Measurements from ENCODE around the gene GPR146.
"Not testable (repeated sequence)": the region's sequence is repeated elsewhere in the genome, so short reads cannot be mapped to it uniquely, and the experiment has no call there.

GPR146 gene

DNA sequence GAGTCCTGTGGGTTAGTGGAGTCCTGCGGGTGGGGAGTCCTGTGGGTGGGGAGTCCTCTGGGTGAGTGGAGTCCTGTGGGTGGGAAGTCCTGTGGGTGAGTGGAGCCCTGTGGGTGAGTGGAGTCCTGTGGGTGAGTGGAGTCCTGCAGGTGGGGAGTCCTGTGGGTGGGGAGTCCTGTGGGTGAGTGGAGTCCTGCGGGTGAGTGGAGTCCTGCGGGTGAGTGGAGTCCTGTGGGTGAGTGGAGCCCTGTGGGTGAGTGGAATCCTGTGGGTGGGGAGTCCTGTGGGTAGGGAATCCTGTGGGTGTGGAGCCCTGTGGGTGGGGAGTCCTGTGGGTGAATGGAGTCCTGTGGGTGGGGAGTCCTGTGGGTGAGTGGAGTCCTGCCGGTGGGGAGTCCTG, 42.3 kb upstream of the GPR146 start:
- H3K27ac ChIP-seq (ENCODE audit: low read depth, low read length, severe bottlenecking); H3K4me3 ChIP-seq (ENCODE audit: extremely low read depth, insufficient read depth, low read length, poor library complexity, severe bottlenecking); H3K9me3 ChIP-seq (ENCODE audit: control insufficient read depth, low read length): not testable (repeated sequence)
- 100% methylated on average over 1 of the region's 4 CpGs; no CpG with 5 or more reads in 1 of the 2 experiments for WGBS, 2 experiments (ENCODE audit: insufficient coverage in 2 of 2)
- peaks cover 12% of the 10 kb centered on the region for H3K4me1 ChIP-seq (ENCODE audit: control insufficient read depth, insufficient read depth, low read length, poor library complexity, severe bottlenecking)
- H3K36me3 ChIP-seq (ENCODE audit: control insufficient read depth, insufficient read depth, low read length) = peaks cover 17% of the 10 kb centered on the region

DNA sequence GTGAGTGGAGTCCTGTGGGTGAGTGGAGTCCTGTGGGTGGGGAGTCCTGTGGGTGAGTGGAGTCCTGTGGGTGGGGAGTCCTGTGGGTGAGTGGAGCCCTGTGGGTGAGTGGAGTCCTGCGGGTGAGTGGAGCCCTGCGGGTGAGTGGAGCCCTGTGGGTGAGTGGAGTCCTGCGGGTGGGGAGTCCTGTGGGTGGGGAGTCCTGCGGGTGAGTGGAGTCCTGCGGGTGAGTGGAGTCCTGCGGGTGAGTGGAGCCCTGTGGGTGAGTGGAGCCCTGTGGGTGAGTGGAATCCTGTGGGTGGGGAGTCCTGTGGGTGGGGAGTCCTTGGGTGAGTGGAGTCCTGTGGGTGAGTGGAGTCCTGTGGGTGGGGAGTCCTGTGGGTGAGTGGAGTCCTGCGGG, 41.9 kb upstream of the GPR146 start:
- Histone ChIP-seq H3K36me3 (ENCODE audit: control insufficient read depth, insufficient read depth, low read length) (peaks cover 15% of the 10 kb centered on the region), H3K4me1 (ENCODE audit: control insufficient read depth, insufficient read depth, low read length, poor library complexity, severe bottlenecking) (peaks cover 12% of the 10 kb centered on the region)
- H3K9me3 ChIP-seq (ENCODE audit: control insufficient read depth, low read length); H3K27ac ChIP-seq (ENCODE audit: low read depth, low read length, severe bottlenecking); H3K4me3 ChIP-seq (ENCODE audit: extremely low read depth, insufficient read depth, low read length, poor library complexity, severe bottlenecking): not testable (repeated sequence)
- WGBS, 2 experiments (ENCODE audit: insufficient coverage in 2 of 2) = no CpG with 5 or more reads among the region's 7 CpGs

DNA sequence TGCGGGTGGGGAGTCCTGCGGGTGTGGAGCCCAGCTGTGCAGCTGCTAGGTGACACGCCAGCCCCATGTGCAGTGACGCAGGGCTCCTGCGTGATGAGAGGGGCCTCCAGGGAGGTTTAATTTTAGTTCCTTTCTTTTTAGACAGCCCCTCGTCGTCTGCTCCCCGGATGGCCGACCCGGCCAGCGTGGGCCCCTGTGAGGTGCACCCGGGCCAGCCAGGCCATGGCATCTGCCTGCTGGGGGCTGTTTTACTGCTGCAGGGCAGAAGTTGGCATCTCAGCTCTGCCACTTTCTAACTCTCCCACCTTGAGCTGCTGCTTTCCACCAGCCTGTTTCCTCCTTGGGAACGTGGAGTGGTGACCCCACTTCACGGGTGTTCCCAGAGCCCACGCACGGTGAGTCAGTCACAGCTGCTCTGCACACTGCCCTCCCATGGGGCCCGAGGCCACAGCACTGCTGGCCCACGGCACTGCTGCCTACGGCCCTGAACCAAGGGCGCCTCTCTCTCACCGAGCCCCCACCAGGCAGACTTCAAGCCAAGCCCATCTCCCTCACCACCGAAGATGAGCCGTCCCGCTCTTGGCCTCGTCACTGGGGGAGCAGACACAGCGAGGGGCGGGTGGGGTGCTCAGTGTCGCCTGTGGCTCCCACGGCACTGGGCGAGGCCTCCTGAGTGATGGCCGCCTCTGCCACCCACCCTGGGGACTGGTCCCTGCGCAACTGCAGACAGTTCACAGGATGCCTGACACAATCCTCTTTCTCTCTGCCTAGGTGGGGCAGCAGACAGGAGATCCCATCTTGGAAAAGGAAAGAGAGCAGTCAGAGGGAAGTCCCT, 40.1 kb upstream of the GPR146 start:
- H3K36me3 ChIP-seq (ENCODE audit: control insufficient read depth, insufficient read depth, low read length) = peaks cover 13% of the 10 kb centered on the region

DNA sequence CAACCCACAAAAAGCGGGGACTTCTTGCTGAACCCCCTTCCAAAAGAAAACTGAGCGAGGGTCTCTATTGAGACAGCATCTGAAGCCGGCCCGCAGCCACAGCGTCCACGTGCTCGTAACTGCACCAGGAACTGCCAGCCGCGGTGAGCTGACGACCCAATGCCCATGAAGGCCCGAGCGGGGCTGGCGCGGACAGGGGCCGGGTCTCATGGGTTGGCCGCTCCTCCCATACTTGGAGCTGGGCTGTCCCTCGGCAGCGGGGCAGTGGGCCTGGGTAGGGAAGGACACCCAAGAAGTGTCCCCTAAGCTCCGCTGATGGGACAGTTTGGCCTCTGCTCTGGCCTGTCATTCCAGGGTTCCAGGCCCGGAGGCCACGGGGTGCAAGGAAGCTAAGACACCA, 39.0 kb upstream of the GPR146 start:
- 96 to 98% methylated on average over 18 to 19 of the region's 21 CpGs for WGBS, 2 experiments (ENCODE audit: insufficient coverage in 2 of 2)
- Histone ChIP-seq H3K27ac (ENCODE audit: low read depth, low read length, severe bottlenecking) (no peak overlapping the region), H3K4me1 (ENCODE audit: control insufficient read depth, insufficient read depth, low read length, poor library complexity, severe bottlenecking) (peaks cover 5% of the 10 kb centered on the region), H3K36me3 (ENCODE audit: control insufficient read depth, insufficient read depth, low read length) (peaks cover 13% of the 10 kb centered on the region), H3K9me3 (ENCODE audit: control insufficient read depth, low read length) (no peaks in the 10 kb centered on the region), H3K4me3 (ENCODE audit: extremely low read depth, insufficient read depth, low read length, poor library complexity, severe bottlenecking) (no peak overlapping the region)

More for the DNA sequence above, 40.1 kb upstream of the GPR146 start:
- WGBS, 2 experiments (ENCODE audit: insufficient coverage in 2 of 2) = 92 to 95% methylated on average over 29 to 32 of the region's 32 CpGs
- no peaks in the 10 kb centered on the region for H3K9me3 ChIP-seq (ENCODE audit: control insufficient read depth, low read length)
- no peak overlapping the region for H3K27ac ChIP-seq (ENCODE audit: low read depth, low read length, severe bottlenecking)
- no peak overlapping the region for H3K4me3 ChIP-seq (ENCODE audit: extremely low read depth, insufficient read depth, low read length, poor library complexity, severe bottlenecking)
- peaks cover 10% of the 10 kb centered on the region for H3K4me1 ChIP-seq (ENCODE audit: control insufficient read depth, insufficient read depth, low read length, poor library complexity, severe bottlenecking)

DNA sequence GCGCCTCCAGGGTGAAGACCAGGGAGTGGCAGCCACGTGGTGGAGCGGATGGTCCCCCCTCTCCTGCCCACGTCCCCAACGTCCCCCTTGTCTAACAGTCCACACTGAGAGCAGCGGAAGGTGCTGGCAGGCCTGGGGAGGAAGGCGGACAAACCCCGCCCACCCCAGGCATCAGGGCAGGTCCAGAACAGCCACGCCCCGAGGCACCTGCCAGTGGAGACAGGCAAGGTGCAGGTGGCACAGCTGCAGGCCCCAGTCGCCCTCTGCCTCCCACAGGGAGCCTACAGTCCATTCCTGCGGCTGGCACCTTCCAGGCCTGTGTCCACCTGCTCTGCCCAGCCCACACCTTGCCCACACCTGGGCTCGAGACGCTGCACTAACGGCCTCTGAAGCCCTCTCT, 36.4 kb upstream of the GPR146 start:
- 94 to 96% methylated on average over 12 to 15 of the region's 15 CpGs for WGBS, 2 experiments (ENCODE audit: insufficient coverage in 2 of 2)

DNA sequence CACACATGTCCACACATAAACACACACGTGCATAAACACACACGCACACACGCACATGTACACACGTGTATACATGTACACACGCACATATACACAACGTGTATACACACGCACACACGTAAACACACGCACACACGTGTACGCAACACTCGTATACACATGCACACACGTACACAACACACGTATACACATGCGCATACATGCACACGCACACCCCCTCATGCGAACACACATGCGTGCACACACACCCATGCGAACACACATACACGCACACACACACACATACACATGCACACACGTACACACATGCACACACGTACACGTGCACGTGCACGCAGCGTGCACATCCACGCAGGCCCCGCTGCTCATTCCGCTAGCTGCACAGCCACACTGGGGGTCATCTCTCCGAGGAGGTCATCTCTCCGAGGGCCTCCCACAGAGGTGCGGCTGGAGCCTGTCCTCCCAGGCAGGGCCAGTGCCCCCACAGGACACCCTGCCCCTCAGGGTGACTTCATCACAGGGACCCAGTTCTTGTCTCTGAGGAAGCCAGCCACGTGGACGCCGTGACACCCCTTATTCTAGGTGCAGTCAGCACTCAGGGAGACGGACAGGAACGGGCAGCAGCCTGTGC, 35.5 kb upstream of the GPR146 start:
- WGBS, 2 experiments (ENCODE audit: insufficient coverage in 2 of 2) = 88 to 92% methylated on average over 35 to 37 of the region's 37 CpGs
- Histone ChIP-seq H3K9me3 (ENCODE audit: control insufficient read depth, low read length) (no peaks in the 10 kb centered on the region), H3K36me3 (ENCODE audit: control insufficient read depth, insufficient read depth, low read length) (peaks cover 13% of the 10 kb centered on the region), H3K4me1 (ENCODE audit: control insufficient read depth, insufficient read depth, low read length, poor library complexity, severe bottlenecking) (no peaks in the 10 kb centered on the region), H3K4me3 (ENCODE audit: extremely low read depth, insufficient read depth, low read length, poor library complexity, severe bottlenecking) (no peak overlapping the region), H3K27ac (ENCODE audit: low read depth, low read length, severe bottlenecking) (no peak overlapping the region)

More for the DNA sequence above, 36.4 kb upstream of the GPR146 start:
- no peak overlapping the region for H3K27ac ChIP-seq (ENCODE audit: low read depth, low read length, severe bottlenecking)
- H3K36me3 ChIP-seq (ENCODE audit: control insufficient read depth, insufficient read depth, low read length) = peaks cover 13% of the 10 kb centered on the region
- no peaks in the 10 kb centered on the region for H3K9me3 ChIP-seq (ENCODE audit: control insufficient read depth, low read length)
- H3K4me1 ChIP-seq (ENCODE audit: control insufficient read depth, insufficient read depth, low read length, poor library complexity, severe bottlenecking) = no peaks in the 10 kb centered on the region
- no peak overlapping the region for H3K4me3 ChIP-seq (ENCODE audit: extremely low read depth, insufficient read depth, low read length, poor library complexity, severe bottlenecking)

DNA sequence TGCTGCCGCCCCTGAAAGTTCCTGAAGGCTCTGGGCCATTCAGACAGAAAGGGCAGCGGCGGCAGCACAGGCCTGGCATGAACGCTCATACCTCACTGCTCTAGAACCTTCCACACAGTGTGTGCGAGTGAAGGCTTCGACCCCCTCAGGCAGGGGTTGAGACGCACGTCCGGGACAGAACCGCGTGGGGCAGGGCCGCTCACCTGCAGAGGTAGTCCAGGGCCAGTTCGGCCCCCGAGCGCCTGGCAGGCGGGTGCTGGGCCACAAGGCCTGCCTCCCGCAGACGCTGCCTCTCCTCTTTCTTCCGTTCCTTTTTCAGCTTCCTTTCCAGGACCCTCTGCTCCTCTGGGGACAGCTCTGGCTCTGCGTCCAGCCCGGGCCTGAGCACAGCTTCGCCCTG, 34.6 kb upstream of the GPR146 start:
- Histone ChIP-seq H3K4me1 (ENCODE audit: control insufficient read depth, insufficient read depth, low read length, poor library complexity, severe bottlenecking) (no peaks in the 10 kb centered on the region), H3K4me3 (ENCODE audit: extremely low read depth, insufficient read depth, low read length, poor library complexity, severe bottlenecking) (no peak overlapping the region), H3K9me3 (ENCODE audit: control insufficient read depth, low read length) (no peaks in the 10 kb centered on the region), H3K27ac (ENCODE audit: low read depth, low read length, severe bottlenecking) (no peak overlapping the region), H3K36me3 (ENCODE audit: control insufficient read depth, insufficient read depth, low read length) (peaks cover 13% of the 10 kb centered on the region)
- WGBS, 2 experiments (ENCODE audit: insufficient coverage in 2 of 2) = 96% methylated on average over 22 of the region's 22 CpGs

DNA sequence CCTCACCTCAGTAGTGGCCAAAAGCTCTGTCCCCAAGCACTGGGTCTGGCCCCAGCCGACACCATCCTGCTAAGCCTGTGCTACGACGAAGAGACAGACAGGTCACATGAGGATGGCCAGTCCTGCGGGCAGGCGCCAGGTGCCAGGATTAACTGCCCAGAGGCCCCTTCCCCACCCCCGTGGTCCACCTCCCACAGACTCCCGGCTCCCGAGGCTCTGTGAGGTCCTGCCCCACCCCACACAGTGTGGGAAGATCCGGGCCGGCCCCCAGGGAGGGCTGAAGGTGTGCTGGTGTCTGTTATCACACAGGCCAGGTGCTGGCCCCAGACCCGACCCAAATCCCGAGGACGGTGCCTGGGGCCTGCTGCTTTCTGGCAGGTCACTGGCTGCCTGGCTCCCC, 34.1 kb upstream of the GPR146 start:
- Histone ChIP-seq H3K4me3 (ENCODE audit: extremely low read depth, insufficient read depth, low read length, poor library complexity, severe bottlenecking) (no peak overlapping the region), H3K4me1 (ENCODE audit: control insufficient read depth, insufficient read depth, low read length, poor library complexity, severe bottlenecking) (no peaks in the 10 kb centered on the region), H3K9me3 (ENCODE audit: control insufficient read depth, low read length) (no peaks in the 10 kb centered on the region), H3K36me3 (ENCODE audit: control insufficient read depth, insufficient read depth, low read length) (peaks cover 13% of the 10 kb centered on the region), H3K27ac (ENCODE audit: low read depth, low read length, severe bottlenecking) (no peak overlapping the region)
- WGBS, 2 experiments (ENCODE audit: insufficient coverage in 2 of 2) = 80 to 90% methylated on average over 5 to 8 of the region's 13 CpGs

DNA sequence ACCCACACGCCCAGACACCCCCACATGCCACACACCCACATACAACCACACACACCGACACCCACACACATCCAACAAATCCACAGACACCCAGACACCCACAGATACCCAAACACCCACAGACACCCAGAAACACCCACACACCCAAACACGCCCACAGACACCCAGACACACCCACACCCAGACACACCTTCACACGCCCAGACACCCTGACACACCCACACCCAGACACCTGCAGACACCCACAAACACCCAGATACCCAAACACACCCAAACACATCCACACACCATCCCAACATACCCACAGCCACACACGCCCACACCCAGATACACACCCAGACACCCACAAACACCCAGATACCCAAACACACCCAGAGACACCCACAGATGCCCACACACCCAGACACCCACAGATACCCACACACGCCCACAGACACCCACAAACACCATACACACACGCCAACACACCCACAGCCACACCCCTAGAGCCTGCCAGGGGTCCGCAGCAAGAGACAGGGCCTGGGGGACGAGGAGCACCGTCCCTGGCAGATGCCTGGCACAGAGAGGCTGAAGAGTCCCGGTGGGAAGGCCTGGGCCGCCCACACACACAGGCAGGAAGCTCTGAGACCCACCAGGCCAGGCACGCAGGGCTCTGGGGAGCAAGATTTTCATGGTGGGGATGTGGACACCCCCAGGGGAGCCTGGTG, 32.9 kb upstream of the GPR146 start:
- H3K4me1 ChIP-seq (ENCODE audit: control insufficient read depth, insufficient read depth, low read length, poor library complexity, severe bottlenecking) = no peaks in the 10 kb centered on the region
- H3K27ac ChIP-seq (ENCODE audit: low read depth, low read length, severe bottlenecking) = no peak overlapping the region
- peaks cover 13% of the 10 kb centered on the region for H3K36me3 ChIP-seq (ENCODE audit: control insufficient read depth, insufficient read depth, low read length)
- 84 to 92% methylated on average over 8 to 12 of the region's 13 CpGs for WGBS, 2 experiments (ENCODE audit: insufficient coverage in 2 of 2)
- H3K4me3 ChIP-seq (ENCODE audit: extremely low read depth, insufficient read depth, low read length, poor library complexity, severe bottlenecking) = no peak overlapping the region
- no peaks in the 10 kb centered on the region for H3K9me3 ChIP-seq (ENCODE audit: control insufficient read depth, low read length)

DNA sequence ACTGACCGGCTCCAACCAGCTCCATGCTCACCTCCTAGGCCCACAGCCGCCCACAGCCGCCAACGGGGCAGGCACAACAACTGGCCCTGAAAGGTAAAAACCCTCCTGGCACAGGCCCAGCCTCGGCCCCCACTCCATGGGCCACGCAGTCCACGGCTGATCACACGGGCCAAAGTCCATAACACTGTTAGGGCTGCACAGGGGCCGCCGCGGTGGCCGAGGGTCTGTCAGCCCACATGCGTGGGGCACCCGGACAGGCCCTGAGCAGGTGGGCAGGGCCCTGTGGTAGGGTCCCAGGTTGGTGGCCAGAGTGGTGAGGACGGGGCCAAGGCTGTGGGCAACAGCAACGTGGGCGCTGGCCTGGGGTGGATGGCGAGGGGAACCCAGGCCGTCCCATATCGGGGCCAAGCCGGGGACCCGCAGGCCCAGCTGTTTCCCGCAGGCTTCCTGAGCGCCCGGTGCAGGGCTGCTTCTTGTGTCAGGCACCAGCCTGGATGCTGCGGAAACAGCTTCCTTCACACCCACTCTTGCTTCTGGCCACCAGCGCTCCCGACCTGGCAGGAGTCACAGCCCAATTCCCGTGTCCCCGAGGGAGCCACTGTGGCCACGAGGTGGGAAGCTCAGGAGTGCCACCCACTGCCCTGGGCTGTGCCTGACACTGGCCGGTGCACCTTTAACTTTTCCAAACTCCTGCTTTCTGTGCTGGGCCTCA, 32.2 kb upstream of the GPR146 start:
- peaks cover 13% of the 10 kb centered on the region for H3K36me3 ChIP-seq (ENCODE audit: control insufficient read depth, insufficient read depth, low read length)
- no peaks in the 10 kb centered on the region for H3K9me3 ChIP-seq (ENCODE audit: control insufficient read depth, low read length)
- no peaks in the 10 kb centered on the region for H3K4me1 ChIP-seq (ENCODE audit: control insufficient read depth, insufficient read depth, low read length, poor library complexity, severe bottlenecking)
- H3K4me3 ChIP-seq (ENCODE audit: extremely low read depth, insufficient read depth, low read length, poor library complexity, severe bottlenecking) = no peak overlapping the region
- H3K27ac ChIP-seq (ENCODE audit: low read depth, low read length, severe bottlenecking) = no peak overlapping the region
- 92 to 95% methylated on average over 27 to 32 of the region's 32 CpGs for WGBS, 2 experiments (ENCODE audit: insufficient coverage in 2 of 2)

All from mesodermal cell (in vitro differentiated cells).